Measurements from ENCODE around the gene SVIL. TPM values are rescaled to one million over a fixed set of nuclear protein-coding genes. Genes with fewer than 3 reads are reported as not detected.

SVIL gene
- total RNA-seq, 1 donor from 2014 or later: 25.1 TPM

DNA sequence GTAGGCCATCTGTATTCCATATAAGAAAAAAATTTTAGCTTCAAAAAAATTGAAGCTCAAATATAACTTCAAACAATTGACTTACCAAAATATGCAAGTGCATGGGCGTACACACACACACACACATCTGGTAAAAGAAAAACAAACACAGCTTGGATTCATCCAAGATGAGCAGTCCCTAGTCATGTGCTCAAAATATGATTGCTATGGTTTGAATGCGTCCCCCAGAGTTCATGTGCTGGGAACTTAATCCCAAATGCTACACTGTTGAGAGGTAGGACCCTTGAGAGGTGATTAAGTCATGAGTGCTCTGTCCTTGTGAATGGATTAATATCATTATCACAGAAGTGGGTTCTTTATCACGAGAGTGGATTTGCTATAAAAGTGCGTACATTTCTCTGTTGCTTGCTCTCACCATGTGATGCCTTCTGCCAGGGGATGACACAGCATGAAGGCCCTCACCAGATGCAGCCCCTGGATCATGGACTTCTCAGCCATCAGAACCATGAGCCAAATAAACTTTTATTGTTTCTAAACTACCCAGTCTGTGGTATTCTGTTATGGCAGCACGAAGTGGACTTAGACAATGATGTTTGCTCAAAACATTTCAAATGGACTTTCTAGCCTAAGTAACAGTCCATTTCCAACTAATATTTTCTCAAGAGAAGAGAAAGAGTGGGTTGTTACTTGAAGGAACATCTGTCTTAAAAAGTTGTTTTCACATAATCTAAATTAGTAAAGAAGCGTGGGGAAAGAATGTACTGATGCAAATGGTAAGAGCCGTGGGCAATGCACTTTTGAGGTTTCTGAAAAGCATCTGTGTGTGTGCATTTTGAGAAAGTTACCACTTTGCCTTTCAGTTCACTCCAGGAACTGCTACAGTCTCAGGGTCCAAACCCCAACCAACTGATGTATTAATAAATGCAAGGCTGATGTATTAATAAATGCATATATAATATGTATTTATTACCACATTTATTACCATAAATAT, 15.1 kb upstream of the SVIL start:
- H3K36me3 Mint-ChIP-seq: peaks cover 37% of the 10 kb centered on the region
- Histone ChIP-seq H3K4me2 (no peak overlapping the region), H3K27ac (no peak overlapping the region), H3K27me3 (no peaks in the 10 kb centered on the region), H3F3A (ENCODE audit: low read depth) (no peaks in the 10 kb centered on the region), H3K9me3 (ENCODE audit: low read depth) (no peaks in the 10 kb centered on the region), H3K4me3 (no peak overlapping the region), H2AFZ (replicated peaks) (no peak overlapping the region), H3K9ac (no peak overlapping the region), H4K20me1 (ENCODE audit: low read depth) (no peaks in the 10 kb centered on the region), H3K79me2 (ENCODE audit: low read depth) (no peaks in the 10 kb centered on the region), H3K36me3 (no peaks in the 10 kb centered on the region), H3K4me1 (peaks cover 20% of the 10 kb centered on the region)
- TF ChIP-seq, protein P1, sequence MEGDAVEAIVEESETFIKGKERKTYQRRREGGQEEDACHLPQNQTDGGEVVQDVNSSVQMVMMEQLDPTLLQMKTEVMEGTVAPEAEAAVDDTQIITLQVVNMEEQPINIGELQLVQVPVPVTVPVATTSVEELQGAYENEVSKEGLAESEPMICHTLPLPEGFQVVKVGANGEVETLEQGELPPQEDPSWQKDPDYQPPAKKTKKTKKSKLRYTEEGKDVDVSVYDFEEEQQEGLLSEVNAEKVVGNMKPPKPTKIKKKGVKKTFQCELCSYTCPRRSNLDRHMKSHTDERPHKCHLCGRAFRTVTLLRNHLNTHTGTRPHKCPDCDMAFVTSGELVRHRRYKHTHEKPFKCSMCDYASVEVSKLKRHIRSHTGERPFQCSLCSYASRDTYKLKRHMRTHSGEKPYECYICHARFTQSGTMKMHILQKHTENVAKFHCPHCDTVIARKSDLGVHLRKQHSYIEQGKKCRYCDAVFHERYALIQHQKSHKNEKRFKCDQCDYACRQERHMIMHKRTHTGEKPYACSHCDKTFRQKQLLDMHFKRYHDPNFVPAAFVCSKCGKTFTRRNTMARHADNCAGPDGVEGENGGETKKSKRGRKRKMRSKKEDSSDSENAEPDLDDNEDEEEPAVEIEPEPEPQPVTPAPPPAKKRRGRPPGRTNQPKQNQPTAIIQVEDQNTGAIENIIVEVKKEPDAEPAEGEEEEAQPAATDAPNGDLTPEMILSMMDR (IDR thresholded peaks at IDR 0.05): no peak
- TF ChIP-seq EZH2phosphoT487 (IDR thresholded peaks at IDR 0.05) (no peak), EZH2 (IDR thresholded peaks at IDR 0.05) (no peak)
- peaks cover 28% of the 10 kb centered on the region for H3K9me3 Mint-ChIP-seq
- H3K27me3 Mint-ChIP-seq (ENCODE audit: insufficient read depth, low read depth): no peaks in the 10 kb centered on the region
- DNase-seq (ENCODE audit: low spot score): no peak
- H3K27ac Mint-ChIP-seq: no peak overlapping the region
- H3K4me1 Mint-ChIP-seq: peaks cover 22% of the 10 kb centered on the region
- H3K4me3 Mint-ChIP-seq: no peak overlapping the region

DNA sequence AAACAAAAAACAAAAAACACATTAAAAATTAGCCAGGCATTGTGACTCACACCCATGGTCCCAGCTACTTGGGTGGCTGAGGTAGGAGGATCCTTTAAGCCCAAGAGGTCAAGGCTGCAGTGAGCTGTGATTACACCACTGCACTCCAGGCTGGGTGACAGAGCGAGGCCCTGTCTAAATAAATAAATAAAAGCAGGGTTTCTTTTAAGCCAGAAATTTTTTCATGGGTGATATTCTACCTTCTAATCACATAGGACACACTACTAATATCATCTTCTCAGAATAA, 14.2 kb upstream of the SVIL start:
- Histone ChIP-seq H3K4me3 (no peak overlapping the region), H3K9me3 (ENCODE audit: low read depth) (no peaks in the 10 kb centered on the region), H3F3A (ENCODE audit: low read depth) (no peaks in the 10 kb centered on the region), H4K20me1 (ENCODE audit: low read depth) (no peaks in the 10 kb centered on the region), H3K27ac (no peak overlapping the region), H3K4me2 (no peak overlapping the region), H3K9ac (no peak overlapping the region), H2AFZ (replicated peaks) (no peak overlapping the region), H3K4me1 (peaks cover 26% of the 10 kb centered on the region), H3K27me3 (no peaks in the 10 kb centered on the region), H3K79me2 (ENCODE audit: low read depth) (no peaks in the 10 kb centered on the region), H3K36me3 (no peaks in the 10 kb centered on the region)
- DNase-seq (ENCODE audit: low spot score): no peak
- peaks cover 25% of the 10 kb centered on the region for H3K4me1 Mint-ChIP-seq
- peaks cover 23% of the 10 kb centered on the region for H3K9me3 Mint-ChIP-seq
- no peak overlapping the region for H3K4me3 Mint-ChIP-seq
- peaks cover 31% of the 10 kb centered on the region for H3K36me3 Mint-ChIP-seq
- H3K27ac Mint-ChIP-seq: no peak overlapping the region
- peaks cover 2% of the 10 kb centered on the region for H3K27me3 Mint-ChIP-seq (ENCODE audit: insufficient read depth, low read depth)
- no peak for TF ChIP-seq EZH2phosphoT487 (IDR thresholded peaks at IDR 0.05)

DNA sequence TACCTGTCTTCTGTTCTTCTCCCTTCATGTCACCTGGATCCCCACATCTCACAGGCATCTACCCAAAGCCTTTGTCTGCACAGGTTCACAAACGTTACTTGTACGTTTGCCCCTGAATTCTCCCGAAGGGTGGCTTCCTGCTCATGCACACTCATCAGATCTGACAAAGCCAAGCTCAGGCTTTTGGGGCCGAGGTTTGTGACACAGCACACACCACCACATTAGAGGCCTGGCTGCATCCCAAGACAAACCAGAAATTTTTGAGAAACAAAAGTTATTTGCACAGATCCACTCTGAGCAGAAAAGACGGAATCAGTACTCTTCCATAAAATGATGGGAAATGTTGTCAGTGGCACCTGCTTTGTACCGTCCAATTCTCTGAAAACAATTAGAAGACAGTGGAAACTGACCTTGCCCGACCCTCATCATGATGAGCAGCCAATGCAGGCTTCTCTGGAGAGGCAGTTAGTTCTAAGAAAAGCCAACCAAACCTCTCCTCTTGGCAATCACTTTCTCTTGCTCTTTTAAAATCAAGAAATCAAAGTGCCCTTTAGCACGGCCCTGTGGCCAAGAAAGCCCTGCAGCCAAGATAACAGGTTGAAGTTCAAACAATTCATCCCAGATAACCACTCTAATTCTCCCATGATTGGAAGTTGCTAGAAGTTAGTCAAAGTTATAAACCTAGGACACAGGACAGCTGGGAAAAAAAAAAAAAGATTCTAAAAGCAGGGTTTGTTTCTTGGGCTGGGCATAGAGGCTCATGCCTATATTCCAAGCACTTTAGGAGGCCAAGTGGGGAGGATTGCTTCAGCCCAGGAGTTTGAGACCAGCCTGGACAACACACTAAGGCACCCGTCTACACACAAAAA, 13.6 kb upstream of the SVIL start:
- no peak overlapping the region for H3K27ac Mint-ChIP-seq
- Histone ChIP-seq H3K9me3 (ENCODE audit: low read depth) (no peaks in the 10 kb centered on the region), H3K27me3 (no peaks in the 10 kb centered on the region), H3K79me2 (ENCODE audit: low read depth) (no peaks in the 10 kb centered on the region), H4K20me1 (ENCODE audit: low read depth) (no peaks in the 10 kb centered on the region), H2AFZ (replicated peaks) (no peak overlapping the region), H3K4me2 (no peak overlapping the region), H3K4me3 (no peak overlapping the region), H3K4me1 (peaks cover 29% of the 10 kb centered on the region), H3K27ac (no peak overlapping the region), H3K9ac (no peak overlapping the region), H3K36me3 (no peaks in the 10 kb centered on the region), H3F3A (ENCODE audit: low read depth) (no peaks in the 10 kb centered on the region)
- H3K27me3 Mint-ChIP-seq (ENCODE audit: insufficient read depth, low read depth): peaks cover 2% of the 10 kb centered on the region
- no peak overlapping the region for H3K4me3 Mint-ChIP-seq
- H3K36me3 Mint-ChIP-seq: peaks cover 28% of the 10 kb centered on the region
- peaks cover 21% of the 10 kb centered on the region for H3K9me3 Mint-ChIP-seq
- no peak for DNase-seq (ENCODE audit: low spot score)
- TF ChIP-seq, protein P1 (IDR thresholded peaks at IDR 0.05): no peak
- no peak for TF ChIP-seq EZH2 (IDR thresholded peaks at IDR 0.05)
- TF ChIP-seq EZH2phosphoT487 (IDR thresholded peaks at IDR 0.05): no peak
- H3K4me1 Mint-ChIP-seq: peaks cover 25% of the 10 kb centered on the region
